ENCODE measurements around the gene CLDN7. TPM values are rescaled to one million over a fixed set of nuclear protein-coding genes. Genes with fewer than 3 reads are reported as not detected.
A peak's percentile ranks its signal among the peaks of the same experiment; 100 is the strongest.

Gene CLDN7
- total RNA-seq, result 0.16 TPM

- no peak for DNase-seq
These were observed at the start of gene CLDN7 for GRCh38 chr17:7262192-7262934. Gene CLDN7 (minus strand): TSS chr17:7262478. CDS start chr17:7262043, 435 bp downstream.

- no peak for DNase-seq
These were observed 48.9 kb upstream of the CLDN7 start for GRCh38 chr17:7311110-7311705.

- DNase-seq, result no peak
These were observed 47.4 kb upstream of the CLDN7 start for GRCh38 chr17:7309628-7310027.

- peak; percentile 29 for DNase-seq
These were observed 46.6 kb upstream of the CLDN7 start for GRCh38 chr17:7308625-7309433.

- peak; percentile 50 for DNase-seq
These were observed 45.7 kb upstream of the CLDN7 start for GRCh38 chr17:7307686-7308624.

GRCh38 chr17:7306911-7307685 is 44.8 kb upstream of the CLDN7 start, which contains the start of gene EIF5A:
Gene EIF5A (plus strand): TSS chr17:7307628. CDS start chr17:7309636, 2,008 bp downstream.
- DNase-seq, result peak; percentile 98

- DNase-seq, result no peak
These were observed 41.9 kb upstream of the CLDN7 start for GRCh38 chr17:7304179-7304578.

- DNase-seq, result peak; percentile 69
These were observed 34.0 kb upstream of the CLDN7 start for GRCh38 chr17:7296189-7296861.

GRCh38 chr17:7295230-7296180 is 33.2 kb upstream of the CLDN7 start:
- DNase-seq, result no peak

GRCh38 chr17:7294614-7295153 is 32.4 kb upstream of the CLDN7 start, which contains the start of gene YBX2:
Gene YBX2 (minus strand): TSS chr17:7294639. CDS start chr17:7294500, 139 bp downstream.
- DNase-seq, result no peak

- DNase-seq, result no peak
These were observed 31.7 kb upstream of the CLDN7 start for GRCh38 chr17:7293816-7294613.

- no peak for DNase-seq
These were observed 30.9 kb upstream of the CLDN7 start for GRCh38 chr17:7293159-7293558.

GRCh38 chr17:7292729-7293128 is 30.5 kb upstream of the CLDN7 start:
- DNase-seq, result no peak

GRCh38 chr17:7292194-7292593 is 29.9 kb upstream of the CLDN7 start:
- no peak for DNase-seq

GRCh38 chr17:7290685-7291084 is 28.4 kb upstream of the CLDN7 start:
- no peak for DNase-seq

GRCh38 chr17:7290166-7290565 is 27.9 kb upstream of the CLDN7 start:
- DNase-seq, result no peak

GRCh38 chr17:7289256-7290032 is 27.2 kb upstream of the CLDN7 start:
- no peak for DNase-seq
